PFSK-1 (cell line): ENCODE data around the gene ASB16.
A peak's percentile ranks its signal among the peaks of the same experiment; 100 is the strongest.

Experiments
- FOXP2 ChIP-seq: optimal IDR thresholded peaks from 2 replicates; pipeline ENCODE3; 2011; ENCODE audit warnings: borderline replicate concordance, control low read depth, inconsistent platforms; ENCODE audit not compliant: insufficient read depth; ENCODE audit errors: extremely low read length, extremely low read depth
- POLR2AphosphoS5 ChIP-seq: IDR thresholded peaks from 2 replicates; pipeline ENCODE4 v1.6.1; 2012; ENCODE audit warnings: low read depth, mild to moderate bottlenecking, control low read depth, low read length, moderate library complexity
- SIN3A ChIP-seq: IDR thresholded peaks from 2 replicates; pipeline ENCODE4 v1.6.1; 2012; ENCODE audit warnings: mild to moderate bottlenecking, low read length, moderate library complexity, borderline replicate concordance; ENCODE audit not compliant: insufficient read depth
- TAF1 ChIP-seq: IDR thresholded peaks from 2 replicates; pipeline ENCODE4 v1.6.1; 2012; ENCODE audit warnings: low read length, control low read depth, borderline replicate concordance; ENCODE audit not compliant: insufficient read depth
- TF ChIP-seq, protein P1 (sequence below), 2 experiments: IDR thresholded peaks; 2 replicates each; pipeline versions ENCODE4 v1.6.1 to v1.8.0; 2011 to 2012; ENCODE audit warnings: low read depth in 2 of 2, low read length in 2 of 2, control low read depth in 1 of 2, inconsistent platforms in 1 of 2, mild to moderate bottlenecking in 1 of 2, moderate library complexity in 1 of 2; ENCODE audit not compliant: insufficient read depth in 1 of 2

DNA sequence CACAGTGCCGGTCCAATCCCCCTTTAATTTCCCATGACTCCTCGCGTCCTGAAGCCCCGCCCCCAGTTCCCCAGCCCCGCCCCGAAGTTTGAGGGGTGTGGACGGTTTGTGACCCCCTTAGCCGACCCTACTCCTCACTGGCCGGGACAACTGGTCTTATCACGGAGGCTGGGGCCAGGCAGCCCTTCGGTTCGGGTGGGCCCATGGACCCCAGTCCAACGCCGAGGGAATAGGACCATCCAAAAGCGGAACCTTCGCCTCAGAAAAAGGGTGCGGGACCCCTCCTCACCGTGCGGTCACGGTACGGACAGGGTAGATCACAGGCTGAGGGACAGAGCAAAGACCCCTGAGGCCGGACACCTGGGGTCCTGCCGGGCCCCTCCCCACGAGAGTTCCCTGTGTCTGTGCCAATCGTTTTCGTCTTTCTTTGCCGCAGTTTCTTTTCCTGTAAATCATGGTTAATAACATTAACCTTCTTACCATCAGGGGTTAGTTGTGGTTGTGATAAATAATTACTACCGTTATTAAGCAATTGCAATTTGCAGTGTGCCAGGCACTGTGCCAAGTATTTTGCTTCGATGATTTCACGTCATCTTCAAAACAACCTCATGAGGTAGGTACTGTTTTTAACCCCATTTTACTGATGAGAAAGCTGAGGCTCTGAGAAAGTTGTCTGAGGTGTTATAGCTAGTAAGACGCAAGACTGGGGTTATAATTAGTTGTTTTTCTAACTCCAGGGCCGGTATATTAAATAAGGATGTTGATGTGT lies 16.8 kb downstream of the ASB16 start:
- TF ChIP-seq TAF1 (no peak), POLR2AphosphoS5 (no peak; the same call in 1 of the 2 replicates), SIN3A (no peak), FOXP2 (peak; percentile 47)
- TF ChIP-seq, protein P1, sequence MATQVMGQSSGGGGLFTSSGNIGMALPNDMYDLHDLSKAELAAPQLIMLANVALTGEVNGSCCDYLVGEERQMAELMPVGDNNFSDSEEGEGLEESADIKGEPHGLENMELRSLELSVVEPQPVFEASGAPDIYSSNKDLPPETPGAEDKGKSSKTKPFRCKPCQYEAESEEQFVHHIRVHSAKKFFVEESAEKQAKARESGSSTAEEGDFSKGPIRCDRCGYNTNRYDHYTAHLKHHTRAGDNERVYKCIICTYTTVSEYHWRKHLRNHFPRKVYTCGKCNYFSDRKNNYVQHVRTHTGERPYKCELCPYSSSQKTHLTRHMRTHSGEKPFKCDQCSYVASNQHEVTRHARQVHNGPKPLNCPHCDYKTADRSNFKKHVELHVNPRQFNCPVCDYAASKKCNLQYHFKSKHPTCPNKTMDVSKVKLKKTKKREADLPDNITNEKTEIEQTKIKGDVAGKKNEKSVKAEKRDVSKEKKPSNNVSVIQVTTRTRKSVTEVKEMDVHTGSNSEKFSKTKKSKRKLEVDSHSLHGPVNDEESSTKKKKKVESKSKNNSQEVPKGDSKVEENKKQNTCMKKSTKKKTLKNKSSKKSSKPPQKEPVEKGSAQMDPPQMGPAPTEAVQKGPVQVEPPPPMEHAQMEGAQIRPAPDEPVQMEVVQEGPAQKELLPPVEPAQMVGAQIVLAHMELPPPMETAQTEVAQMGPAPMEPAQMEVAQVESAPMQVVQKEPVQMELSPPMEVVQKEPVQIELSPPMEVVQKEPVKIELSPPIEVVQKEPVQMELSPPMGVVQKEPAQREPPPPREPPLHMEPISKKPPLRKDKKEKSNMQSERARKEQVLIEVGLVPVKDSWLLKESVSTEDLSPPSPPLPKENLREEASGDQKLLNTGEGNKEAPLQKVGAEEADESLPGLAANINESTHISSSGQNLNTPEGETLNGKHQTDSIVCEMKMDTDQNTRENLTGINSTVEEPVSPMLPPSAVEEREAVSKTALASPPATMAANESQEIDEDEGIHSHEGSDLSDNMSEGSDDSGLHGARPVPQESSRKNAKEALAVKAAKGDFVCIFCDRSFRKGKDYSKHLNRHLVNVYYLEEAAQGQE (IDR thresholded peaks at IDR 0.05; ENCODE audit: insufficient read depth in 1 of 2, low read depth in 2 of 2, low read length in 2 of 2): no peak
